Fibroblast of skin of right biceps (primary cell): ENCODE results near the gene PSD2.
A peak's percentile ranks its signal among the peaks of the same experiment; 100 is the strongest.
"Not testable (repeated sequence)": the region's sequence is repeated elsewhere in the genome, so short reads cannot be mapped to it uniquely, and the experiment has no call there.

Source experiments
- DNase-seq: peaks from one replicate; pipeline ENCODE4 v3.0.0-alpha.2; 2013

The PSD2 gene

DNA sequence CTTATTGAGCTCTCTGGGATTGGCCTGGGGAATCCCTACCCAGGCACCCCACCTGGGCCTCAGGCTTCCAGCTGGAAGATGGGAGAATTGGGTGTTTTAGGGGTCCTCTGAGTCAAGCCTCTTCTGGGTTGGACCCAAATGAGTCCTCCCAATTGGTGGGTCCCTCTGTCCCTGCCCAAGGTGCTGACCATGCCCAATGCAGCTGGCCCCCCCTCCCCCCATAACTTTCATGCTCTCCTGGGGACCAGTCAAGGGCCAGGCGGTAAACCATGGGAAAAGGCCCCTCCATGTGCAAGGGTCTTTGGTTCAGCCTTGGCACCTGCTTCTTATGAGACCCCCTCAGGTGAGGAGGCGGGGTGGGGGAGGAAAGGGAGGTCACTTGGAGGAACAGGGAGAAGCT, 3.4 kb upstream of the PSD2 start:
- no peak for DNase-seq

DNA sequence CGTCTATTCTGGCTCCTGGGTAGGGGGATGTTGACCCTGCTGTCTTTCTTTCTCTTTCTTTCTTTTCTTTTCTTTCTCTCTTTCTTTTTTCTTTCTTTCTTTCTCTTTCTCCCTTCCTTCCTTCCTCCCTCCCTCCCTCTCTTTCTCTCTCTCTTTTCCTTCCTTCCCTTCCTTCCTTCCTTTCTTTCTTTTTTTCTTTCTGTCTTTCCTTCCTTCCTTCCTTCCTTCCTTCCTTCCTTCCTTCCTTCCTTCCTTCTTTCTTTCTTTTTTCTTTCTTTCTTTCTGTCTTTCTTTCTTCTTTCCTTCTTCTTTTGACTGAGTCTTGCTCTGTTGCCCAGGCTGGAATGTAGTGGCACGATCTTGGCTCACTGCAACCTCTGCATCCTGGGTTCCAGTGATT, 3.0 kb upstream of the PSD2 start:
- DNase-seq = not testable (repeated sequence)

DNA sequence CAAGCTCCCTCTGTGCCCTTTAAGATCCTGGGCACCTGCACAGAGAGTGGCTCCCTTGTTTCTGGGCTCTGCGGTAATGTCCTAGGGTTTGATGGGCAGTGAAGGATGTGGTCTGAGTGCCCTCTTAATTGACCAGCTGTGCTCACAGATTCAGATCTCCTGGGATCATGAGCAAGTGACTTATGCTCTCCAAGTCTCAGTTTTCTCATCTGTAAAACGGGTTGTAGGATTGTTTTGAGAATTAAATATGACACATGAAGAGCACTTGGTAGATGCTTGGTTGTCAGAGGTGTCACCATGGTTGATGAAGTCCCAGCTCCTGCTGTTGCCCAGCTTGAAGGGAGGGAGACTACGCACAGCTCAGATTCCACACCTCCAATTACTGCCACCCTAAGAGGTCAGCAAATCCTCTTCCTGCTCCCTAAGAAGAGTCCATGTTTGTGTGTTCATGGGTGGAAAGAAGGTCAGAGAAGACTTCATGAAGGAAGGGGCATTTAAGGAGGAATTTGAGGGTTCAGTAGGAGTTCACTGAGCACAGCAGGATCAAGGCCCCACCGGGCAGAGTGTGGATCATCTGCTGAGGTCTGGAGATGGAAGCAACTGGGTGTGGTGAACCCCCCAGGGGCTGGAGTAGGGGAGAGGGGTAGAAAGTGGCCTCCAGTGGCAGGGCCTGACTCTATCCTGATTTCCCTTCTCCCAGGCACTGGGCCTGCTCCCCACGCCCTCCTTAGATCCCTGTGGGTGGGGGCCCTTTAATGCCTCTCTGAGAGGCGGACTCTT, 1.4 kb upstream of the PSD2 start:
- DNase-seq = no peak

DNA sequence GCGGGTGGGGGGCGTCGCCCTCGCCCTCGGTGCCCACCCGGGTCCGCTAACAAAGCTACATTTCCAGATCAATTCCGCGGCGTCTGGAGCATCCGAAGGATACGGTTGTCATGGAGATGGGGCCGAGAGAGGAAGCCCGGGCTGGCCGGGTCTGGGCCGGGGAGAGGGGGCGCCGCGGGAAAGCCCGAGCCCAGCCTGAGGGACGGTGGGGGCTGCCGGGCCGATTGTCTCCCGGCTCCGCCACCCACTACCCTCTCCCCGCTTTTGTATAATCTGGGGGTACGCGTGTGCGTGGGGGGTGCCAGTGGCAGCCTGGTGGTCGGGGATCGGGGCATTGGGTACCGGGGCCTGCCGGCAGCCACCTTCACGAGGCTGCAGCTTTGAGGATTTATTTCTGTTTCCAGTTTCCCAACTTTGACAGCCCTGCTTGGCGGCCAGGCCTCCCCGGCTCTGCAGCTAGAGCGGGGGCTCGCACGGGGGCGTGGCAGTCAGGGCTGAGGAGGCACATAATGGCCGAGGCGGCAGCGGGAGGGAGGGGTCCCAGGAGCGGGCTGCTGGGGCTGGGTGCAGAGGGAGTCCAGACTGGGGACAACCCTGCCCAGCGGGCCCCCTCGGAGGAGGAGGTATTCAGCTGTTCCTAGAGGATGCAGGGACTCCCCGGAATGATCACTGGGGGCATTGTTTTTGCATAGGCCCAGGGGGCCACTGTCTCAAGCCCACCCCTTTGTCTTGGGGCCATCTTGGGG, 626 bp downstream of the PSD2 start:
- no peak for DNase-seq

DNA sequence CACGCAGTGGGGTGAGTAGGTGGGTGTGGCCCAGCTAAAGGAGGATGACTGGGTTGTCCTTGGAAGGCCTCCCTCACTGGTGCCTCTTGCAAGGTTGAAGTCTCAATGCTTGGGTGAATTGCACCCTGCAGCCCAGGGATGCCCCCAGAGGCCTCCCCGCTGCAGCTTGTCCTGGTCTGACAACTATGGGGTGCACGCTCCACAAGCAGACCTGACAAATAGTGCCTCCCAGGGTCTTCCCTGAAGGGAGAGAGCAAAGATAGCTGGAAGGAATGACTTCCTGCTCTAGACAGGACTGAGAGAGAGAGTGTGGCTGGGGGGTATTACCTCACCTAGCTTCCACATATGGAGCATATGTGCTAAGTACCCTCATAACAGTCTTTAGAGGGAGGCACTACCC, 1.7 kb downstream of the PSD2 start:
- DNase-seq = no peak

DNA sequence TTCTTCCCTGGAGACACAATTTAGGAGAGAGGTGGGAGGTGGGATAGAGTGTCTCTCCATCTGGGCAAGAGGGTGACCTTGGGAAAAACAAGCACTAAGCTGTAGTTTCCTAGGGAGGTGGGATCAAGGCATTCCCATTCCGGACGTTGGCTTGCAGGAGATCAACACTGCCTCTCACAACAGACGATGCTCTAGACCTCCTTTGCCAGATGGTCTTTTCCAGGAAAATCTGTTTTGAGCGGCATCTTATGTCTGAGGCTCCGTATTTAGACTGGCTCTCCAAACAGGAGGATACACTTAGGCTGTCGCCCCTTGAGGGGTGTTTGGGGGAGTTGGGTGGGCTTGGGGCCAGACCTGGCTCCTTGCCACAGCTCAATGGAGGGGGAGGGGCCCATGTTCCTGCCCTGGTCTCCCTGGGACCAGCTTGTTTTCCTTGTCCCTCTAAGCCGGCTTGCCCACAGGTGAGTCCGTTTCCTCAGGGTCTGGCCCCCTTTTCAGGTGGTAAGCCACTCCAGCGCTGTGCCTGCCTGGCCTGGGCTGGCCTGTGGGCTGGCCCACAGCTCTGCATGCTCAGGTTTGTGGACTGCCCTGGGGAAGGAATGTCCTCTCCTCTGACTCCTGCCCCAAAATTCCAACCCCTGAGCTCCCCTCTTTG, 2.4 kb downstream of the PSD2 start:
- no peak for DNase-seq

DNA sequence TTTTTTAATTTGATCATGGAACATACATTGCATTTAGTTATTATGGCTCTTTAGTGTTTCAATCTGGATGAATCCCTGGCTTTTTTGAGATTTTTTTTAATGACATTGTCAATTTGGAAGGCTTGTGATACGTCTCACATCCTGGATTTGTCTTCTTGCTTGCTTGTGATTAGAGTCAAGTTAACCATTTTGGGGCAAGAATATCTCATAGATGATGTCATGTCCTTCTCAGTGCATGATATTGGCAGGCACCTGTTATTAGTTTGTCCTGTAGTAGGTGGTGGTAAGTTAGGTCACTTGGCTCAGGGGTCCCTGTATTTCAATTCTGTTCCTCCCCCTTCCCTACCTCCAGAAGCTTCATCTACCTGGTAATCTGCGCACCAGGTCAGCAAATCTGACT, 3.3 kb downstream of the PSD2 start:
- DNase-seq = no peak

DNA sequence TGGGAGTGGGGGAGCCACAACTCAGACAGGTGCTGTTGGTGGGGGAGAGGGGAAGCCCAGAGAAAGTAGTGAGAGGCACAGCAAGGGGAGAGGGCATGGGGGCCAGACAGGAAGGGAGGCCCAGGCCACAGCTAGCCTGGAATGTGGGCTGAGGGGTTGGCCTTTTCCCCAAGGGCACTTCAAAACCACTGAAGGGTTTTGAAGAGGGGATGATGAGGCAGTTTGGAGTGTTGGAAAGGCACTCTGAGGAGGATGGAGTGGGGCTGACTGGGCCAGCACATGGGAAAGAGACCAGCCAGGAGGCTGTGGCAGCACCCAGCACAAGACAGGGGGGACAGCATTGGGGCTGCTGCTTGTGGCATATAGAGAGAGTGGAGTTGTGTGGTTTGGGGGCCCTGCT, 3.8 kb downstream of the PSD2 start:
- no peak for DNase-seq

DNA sequence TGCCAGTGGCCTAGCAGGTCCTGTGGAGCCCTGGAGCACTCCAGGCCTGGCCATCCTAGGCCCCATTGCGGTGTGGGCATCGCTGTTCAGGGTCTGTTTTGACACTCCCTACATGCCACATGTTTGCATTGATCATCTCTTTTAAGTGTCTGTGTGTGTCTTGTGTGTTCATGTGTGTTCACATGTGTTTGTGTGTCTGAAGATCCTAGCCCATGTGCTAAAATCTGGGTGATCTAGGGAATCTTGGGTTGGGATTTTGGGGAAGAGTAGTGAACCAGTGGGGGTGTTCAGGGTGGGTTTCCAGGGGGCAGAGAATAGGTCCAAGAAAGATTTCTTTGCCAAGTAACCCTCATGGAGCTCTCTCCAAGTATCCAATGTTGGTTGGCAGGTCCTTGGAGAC, 8.4 kb downstream of the PSD2 start:
- DNase-seq = no peak

DNA sequence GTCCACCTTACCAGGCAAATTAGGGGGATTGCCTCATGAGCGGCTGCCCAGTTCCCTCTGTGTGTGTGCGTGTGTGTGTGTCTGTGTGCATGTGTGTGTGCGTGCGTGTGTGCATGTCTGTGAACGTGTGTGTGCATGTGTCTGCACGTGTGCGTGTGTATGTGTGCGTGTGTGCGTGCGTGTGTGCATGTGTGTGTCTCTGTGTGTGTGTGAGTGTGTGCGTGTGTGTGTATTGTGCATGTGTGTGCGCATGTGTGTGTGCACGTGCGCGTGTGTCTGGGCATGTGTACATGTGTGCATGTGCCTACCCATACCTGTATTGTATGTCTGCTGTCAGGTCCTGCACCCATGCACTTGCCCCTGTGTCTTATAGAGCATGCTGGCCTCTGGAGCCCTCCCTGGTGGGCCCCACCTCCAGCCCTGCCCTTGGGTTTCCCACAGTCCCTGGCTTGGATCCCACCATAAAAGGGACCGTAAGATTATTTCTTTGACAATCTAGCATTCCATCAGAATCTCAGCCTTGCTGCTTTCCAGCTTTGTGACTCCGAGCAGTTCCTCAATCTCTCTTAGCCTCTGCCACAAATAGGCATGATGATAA, 9.3 kb downstream of the PSD2 start:
- DNase-seq = no peak

DNA sequence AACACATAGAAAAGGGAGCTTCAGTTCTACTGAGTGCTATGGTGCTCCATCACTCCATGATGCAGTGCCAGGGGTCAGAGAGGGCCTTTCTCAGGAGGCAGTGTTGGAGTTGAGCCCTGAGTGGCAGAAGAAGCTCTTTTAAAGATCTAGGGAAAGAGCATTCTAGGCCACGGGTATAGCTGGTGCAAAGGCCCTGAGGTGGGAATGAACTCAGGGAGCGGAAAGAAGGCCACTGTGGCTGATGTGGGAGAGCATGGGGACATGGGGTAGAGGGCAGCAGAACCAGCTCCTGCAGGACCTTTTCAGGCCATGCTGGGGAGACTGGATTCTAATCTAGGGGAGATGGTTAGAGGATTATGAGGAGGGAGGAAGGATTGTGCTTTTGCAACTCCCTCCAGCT, 9.9 kb downstream of the PSD2 start:
- no peak for DNase-seq

DNA sequence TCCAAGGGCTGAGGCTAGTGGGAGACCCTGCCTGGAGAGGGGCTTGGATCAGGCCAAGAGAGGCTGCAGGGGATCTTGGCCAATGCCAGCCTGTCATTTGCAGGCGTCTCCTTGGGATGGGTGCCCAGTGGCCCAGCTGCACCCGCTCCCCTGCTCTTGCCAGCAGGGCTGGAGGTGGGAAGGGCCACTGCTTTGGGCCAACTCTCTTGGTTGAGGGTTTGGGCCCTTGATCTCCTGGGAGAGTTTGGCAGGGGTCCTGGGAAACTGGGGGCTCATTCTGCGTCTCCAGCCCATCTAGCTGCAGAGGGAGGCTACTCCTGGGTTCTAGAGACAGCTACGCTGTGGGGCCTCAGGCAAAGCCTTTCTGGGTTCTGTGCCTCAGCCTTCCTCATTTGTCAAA, 10.5 kb downstream of the PSD2 start:
- DNase-seq = no peak

DNA sequence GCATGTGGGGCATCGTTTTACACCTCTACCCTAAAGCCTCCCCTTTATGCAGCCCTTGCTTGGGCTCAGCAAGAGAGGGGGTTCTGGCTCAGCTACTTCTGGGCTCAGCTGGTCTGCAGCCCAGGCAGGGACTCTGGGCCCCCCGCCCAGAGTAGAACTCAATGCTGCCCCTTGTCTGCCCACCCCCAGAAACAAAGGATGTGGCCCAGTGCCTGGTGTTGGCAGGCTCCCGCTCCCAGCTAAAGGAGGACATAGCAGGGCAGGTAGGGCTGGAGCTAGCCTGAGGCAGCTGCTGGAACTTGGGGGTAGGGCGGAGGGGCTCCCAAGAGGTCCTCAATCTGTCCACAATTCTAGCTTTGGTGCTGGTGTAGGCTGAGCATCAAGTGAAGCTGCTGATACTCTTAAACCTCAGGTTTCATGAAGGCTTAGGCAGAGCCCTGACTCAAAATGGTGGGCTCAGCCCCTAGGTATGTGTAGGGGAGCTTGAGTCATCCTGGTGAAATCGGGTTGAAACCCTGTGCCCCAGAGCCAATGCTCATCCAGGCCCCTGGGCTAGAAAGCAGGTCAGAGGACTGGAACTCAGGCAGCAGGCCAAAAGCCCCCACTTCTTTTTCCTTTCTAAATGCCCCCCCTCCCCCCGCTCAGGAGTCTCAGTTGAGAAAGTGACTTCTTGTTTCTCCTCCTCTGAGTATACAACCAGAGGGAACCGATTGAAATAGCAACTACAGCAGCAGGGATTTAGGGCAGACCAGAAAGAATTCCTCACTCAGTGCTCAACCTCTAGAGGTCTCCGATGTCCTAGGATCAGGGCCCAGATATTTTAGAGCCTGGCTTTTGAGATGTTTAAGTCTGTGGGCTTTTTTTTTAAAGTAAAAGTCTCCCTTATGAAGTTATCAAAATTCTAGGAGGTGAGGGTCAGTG, 11.4 kb downstream of the PSD2 start:
- DNase-seq = no peak

DNA sequence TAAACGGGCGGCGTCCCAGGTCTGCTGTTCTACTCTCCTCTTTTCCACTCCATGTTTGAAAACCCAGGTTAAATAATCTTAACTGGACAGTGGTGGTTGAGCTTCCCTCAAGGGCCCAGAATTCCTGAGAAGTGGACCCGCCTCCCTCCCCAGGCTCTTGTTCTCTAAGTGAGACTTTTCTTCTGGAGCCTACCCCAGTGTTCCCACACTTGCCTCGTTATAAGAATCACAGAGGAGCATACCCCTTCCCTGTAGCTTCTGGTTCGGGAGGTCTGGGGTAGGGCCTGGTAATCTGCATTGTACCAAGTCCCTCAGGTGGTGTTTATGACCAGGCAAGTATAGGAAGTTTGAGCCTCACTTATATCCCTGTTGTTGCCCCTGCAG, 12.0 kb downstream of the PSD2 start:
- no peak for DNase-seq

DNA sequence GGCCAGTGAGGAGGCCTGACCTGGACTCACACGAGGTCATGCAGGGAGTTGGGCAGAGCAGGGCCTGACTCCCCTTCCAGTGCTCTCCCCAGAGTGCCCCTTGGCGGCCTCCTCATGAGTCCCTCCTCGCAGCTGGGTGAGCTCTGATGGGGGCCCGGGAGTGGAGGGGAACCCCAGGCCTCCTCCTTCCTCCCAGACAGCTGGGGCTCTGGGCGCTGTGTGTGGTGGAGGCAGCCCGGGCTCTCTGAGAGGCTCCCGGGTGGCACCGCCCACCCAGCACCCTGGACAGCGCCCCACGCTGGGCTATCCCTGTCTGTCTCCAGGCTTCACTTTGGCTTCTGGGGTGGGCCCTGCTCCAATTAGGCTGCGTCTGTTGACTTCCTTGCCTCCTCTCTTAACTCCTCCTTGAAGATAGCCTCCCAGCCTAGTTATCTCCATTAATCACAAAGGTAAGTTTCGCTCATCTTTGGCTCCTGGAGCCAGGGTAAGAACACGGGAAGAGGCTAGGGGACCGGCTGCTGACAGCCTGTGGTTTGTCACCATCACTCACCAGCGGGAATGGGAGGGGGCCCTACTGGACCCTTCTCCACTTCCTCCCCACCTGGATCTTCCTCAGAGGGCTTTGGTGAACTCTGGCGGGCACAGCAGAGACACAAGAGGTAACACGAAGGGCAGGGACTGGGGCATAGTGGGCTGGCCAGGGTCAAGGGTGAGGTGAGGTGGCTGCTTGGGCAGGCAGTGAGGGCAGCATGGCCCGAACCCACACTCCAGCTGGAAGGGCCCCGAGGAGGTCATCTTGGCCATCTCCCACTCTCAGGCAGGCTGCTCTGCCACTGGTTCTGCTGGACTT, 13.1 kb downstream of the PSD2 start:
- peak; percentile 32 for DNase-seq

DNA sequence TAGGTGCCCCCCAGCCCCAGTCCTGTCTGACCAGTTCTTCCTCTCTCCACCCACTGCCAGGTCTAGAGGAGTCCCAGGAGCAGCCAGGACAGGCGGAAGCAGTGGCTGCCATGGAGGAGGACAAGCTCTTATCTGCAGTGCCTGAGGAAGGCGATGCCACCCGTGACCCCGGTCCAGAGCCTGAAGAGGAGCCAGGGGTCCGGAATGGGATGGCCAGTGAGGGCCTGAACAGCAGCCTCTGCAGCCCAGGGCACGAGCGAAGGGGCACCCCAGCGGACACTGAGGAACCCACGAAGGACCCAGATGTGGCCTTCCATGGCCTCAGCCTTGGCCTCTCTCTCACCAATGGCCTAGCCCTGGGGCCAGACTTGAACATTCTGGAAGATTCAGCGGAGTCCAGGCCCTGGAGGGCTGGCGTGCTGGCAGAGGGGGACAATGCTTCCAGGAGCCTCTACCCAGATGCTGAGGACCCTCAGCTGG, 13.8 kb downstream of the PSD2 start:
- DNase-seq = no peak

DNA sequence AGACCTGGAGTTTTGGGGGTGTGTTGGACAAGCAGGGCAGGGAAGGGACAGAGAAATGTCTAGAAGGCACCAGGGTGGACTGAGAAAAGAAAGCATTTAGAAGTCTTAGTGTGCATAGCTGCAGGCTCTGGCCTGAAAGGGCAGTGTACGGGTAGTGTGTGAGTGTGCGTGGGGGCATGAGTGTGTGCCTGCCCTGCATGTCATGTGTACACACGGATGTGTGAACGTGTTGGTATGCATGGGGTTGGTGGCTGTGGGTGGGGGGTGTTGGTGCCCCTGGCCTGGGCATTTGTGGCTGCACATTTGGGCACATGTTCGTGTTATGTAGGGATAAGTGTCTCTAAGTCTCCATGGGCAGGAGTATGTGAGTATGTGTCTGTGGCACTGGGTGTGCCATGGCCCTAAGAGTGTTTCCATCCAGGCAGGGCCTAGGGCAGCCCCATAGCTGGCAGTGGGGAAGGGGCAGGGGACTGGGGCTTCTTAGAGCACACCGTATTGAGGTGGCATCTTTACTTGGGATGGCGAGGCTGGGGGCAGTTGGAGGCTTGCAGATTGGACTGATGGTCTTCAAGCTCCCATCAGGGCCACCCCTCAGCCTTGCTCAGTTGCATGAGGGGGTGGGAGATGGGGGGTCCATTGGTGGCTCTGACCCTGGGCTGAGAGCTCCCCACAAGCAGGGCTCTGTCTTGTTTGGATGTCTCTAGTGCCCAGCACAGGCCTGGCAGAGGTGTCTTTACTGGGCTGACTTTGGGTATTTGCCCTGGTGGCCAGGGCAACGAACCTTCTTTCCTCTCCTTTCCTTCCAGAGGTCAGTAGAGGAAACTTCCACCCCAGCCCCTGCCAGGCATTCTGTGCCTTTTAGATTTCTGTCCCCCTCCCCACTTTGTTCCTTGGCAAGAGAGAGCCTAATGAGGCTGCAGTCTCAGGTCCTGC, 15.0 kb downstream of the PSD2 start:
- DNase-seq = no peak

DNA sequence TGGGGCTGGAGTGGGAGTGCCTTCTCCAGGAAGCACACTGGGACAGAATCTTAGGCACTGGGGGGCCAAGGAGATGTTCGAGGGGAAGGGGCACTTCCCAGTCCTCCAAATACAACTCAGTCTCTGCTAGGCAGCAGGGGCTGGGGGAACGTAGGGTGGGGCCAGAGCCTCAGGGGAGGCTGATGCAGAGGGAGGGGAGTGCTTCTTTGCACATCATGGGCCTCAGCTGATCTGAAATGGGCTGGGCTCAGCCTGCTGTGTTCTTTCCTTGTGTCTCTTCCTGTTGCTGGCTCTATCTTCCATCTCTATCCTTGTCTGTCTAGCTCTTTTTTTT, 15.6 kb downstream of the PSD2 start:
- no peak for DNase-seq

DNA sequence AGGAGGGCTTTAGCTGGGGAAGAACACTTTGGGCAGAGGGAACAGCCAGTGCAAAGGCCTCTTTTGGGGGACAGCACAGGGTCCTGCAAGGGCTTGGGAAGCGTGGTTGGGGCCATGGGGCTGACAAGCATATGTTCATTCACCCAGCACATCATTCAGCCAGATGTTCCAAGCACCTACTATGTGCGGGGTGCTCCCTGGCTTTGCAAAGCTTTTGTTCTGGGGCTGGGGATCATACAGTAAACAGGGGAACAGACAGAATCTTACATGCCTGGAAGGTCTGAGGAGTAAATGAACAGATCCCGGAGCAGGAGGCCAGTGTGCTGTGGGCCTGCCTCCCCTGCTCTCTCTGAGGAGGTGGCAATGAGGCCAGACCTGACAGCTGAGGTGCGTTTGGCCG, 16.7 kb downstream of the PSD2 start:
- DNase-seq = no peak
